NCI-H69 (cell line): Measurements from ENCODE around the gene DEAF1.

ENCODE experiments used
- DNase-seq: peaks from one replicate; lab custom pipeline; 2025; lab: John Stamatoyannopoulos, UW

Gene DEAF1

GRCh38 chr11:645536-645935 is 49.5 kb downstream of the DEAF1 start:
- no peak for DNase-seq

- DNase-seq: no peak
Measured at GRCh38 chr11:643849-644738, 50.9 kb downstream of the DEAF1 start.

GRCh38 chr11:643366-643765 is 51.7 kb downstream of the DEAF1 start:
- no peak for DNase-seq

- DNase-seq: no peak
Measured at GRCh38 chr11:641806-642370, 53.1 kb downstream of the DEAF1 start.

GRCh38 chr11:640021-640706 is 54.9 kb downstream of the DEAF1 start:
- no peak for DNase-seq

- peak; percentile 66 for DNase-seq
Measured at GRCh38 chr11:639332-639955, 55.6 kb downstream of the DEAF1 start.

GRCh38 chr11:638631-639331 is 56.2 kb downstream of the DEAF1 start:
- DNase-seq: peak; percentile 69

- peak; percentile 45 for DNase-seq
Measured at GRCh38 chr11:637593-638521, 57.2 kb downstream of the DEAF1 start.

GRCh38 chr11:637333-637592 is 57.8 kb downstream of the DEAF1 start:
- DNase-seq: no peak

- DNase-seq: peak; percentile 58
Measured at GRCh38 chr11:636511-637332, 58.3 kb downstream of the DEAF1 start, which contains the start of gene DRD4. TSS of gene DRD4 (plus strand) at chr11:637269. CDS start at chr11:637305, 36 bp downstream.

- DNase-seq: no peak
Measured at GRCh38 chr11:635945-636510, 59.0 kb downstream of the DEAF1 start.

- DNase-seq: peak; percentile 48
Measured at GRCh38 chr11:630871-631270, 64.2 kb downstream of the DEAF1 start.

- no peak for DNase-seq
Measured at GRCh38 chr11:629237-629583, 65.8 kb downstream of the DEAF1 start.

- no peak for DNase-seq
Measured at GRCh38 chr11:628056-628455, 67.0 kb downstream of the DEAF1 start.

- DNase-seq: no peak
Measured at GRCh38 chr11:627308-627576, 67.8 kb downstream of the DEAF1 start.

- no peak for DNase-seq
Measured at GRCh38 chr11:626475-627307, 68.3 kb downstream of the DEAF1 start, which contains the start of gene SCT. TSS of gene SCT (minus strand) at chr11:627181. CDS start at chr11:627143, 38 bp downstream.

- DNase-seq: no peak
Measured at GRCh38 chr11:625636-626268, 69.3 kb downstream of the DEAF1 start.
